ENCODE data around the gene PCSK6. TPM values are rescaled to one million over a fixed set of nuclear protein-coding genes. Genes with fewer than 3 reads are reported as not detected.

PCSK6 gene
- total and polyA plus RNA-seq, 5 experiments from 2014 or later = 0.04 to 6.7 (median 1.3) TPM

- DNase-seq (peak; percentile 36 to 76 (median 50)), ATAC-seq (peak; percentile 91 to 95)
- Mint-ChIP-seq H3K4me3 (peak overlapping the region; percentile 58 to 80 (median 71)), H3K36me3 (no peaks in the 10 kb centered on the region), H3K27ac (peak overlapping the region in 1 of 10 donors; percentile 42), H3K4me1 (peaks cover 9 to 22% (median 13%) of the 10 kb centered on the region in 4 donors), H3K9me3 (no peaks in the 10 kb centered on the region), H3K27me3 (peaks cover 12 to 53% (median 25%) of the 10 kb centered on the region in 5 donors)
- POLR2A ChIA-PET = interaction anchor here (1.0 kb wide), 1 partner anchor 207 kb away, joined by 6 read pairs; the partner anchor contains the start of gene SNRPA1
Observed at GRCh38 chr15:101501703-101502373, 12.3 kb upstream of the PCSK6 start.

- ATAC-seq = peak in 1 of 2 donors; percentile 26
- peak overlapping the region in 5 of 10 donors; percentile 50 to 80 (median 62) for H3K4me3 Mint-ChIP-seq
- POLR2A ChIA-PET = interaction anchor here (1.0 kb wide), 1 partner anchor 206 kb away, joined by 6 read pairs; the partner anchor contains the start of gene SNRPA1
Observed at GRCh38 chr15:101500865-101501551, 11.5 kb upstream of the PCSK6 start.

GRCh38 chr15:101499863-101500713 is 10.6 kb upstream of the PCSK6 start:
- Mint-ChIP-seq H3K27ac (peak overlapping the region in 3 of 10 donors; percentile 9 to 29 (median 27)), H3K9me3 (no peaks in the 10 kb centered on the region), H3K36me3 (peaks cover 0 to 2% (median 0%) of the 10 kb centered on the region in 3 donors)

More at GRCh38 chr15:101500865-101501551, 11.5 kb upstream of the PCSK6 start:
- peaks cover 0 to 2% (median 0%) of the 10 kb centered on the region in 3 donors for H3K36me3 Mint-ChIP-seq
- H3K27me3 Mint-ChIP-seq = peaks cover 19 to 56% (median 33%) of the 10 kb centered on the region in 5 donors
- H3K9me3 Mint-ChIP-seq = no peaks in the 10 kb centered on the region
- H3K27ac Mint-ChIP-seq = peak overlapping the region in 2 of 10 donors; percentile 9 to 10
- peaks cover 16 to 29% (median 18%) of the 10 kb centered on the region in 4 donors for H3K4me1 Mint-ChIP-seq
- no peak for DNase-seq

GRCh38 chr15:101498717-101499480 is 9.4 kb upstream of the PCSK6 start:
- Mint-ChIP-seq H3K4me1 (peaks cover 16 to 34% (median 20%) of the 10 kb centered on the region in 4 donors), H3K4me3 (no peak overlapping the region), H3K27me3 (peaks cover 27 to 59% (median 43%) of the 10 kb centered on the region in 5 donors), H3K27ac (no peak overlapping the region), H3K9me3 (no peaks in the 10 kb centered on the region), H3K36me3 (peaks cover 0 to 2% (median 0%) of the 10 kb centered on the region in 3 donors)
- POLR2A ChIA-PET = no interaction called here
- ATAC-seq (no peak), DNase-seq (no peak)

More at GRCh38 chr15:101499863-101500713, 10.6 kb upstream of the PCSK6 start:
- H3K27me3 Mint-ChIP-seq = peaks cover 23 to 59% (median 38%) of the 10 kb centered on the region in 5 donors
- DNase-seq (no peak), ATAC-seq (no peak)
- H3K4me1 Mint-ChIP-seq = peaks cover 16 to 33% (median 20%) of the 10 kb centered on the region in 4 donors
- H3K4me3 Mint-ChIP-seq = peak overlapping the region in 1 of 10 donors; percentile 5
- POLR2A ChIA-PET = no interaction called here

GRCh38 chr15:101498076-101498716 is 8.7 kb upstream of the PCSK6 start:
- Mint-ChIP-seq H3K4me1 (peaks cover 17 to 34% (median 20%) of the 10 kb centered on the region in 4 donors), H3K27me3 (peaks cover 29 to 57% (median 42%) of the 10 kb centered on the region in 5 donors), H3K4me3 (no peak overlapping the region), H3K9me3 (no peaks in the 10 kb centered on the region), H3K27ac (no peak overlapping the region), H3K36me3 (peaks cover 0 to 2% (median 0%) of the 10 kb centered on the region in 3 donors)
- POLR2A ChIA-PET = no interaction called here
- DNase-seq (no peak), ATAC-seq (no peak)

- Mint-ChIP-seq H3K27me3 (peaks cover 29 to 57% (median 41%) of the 10 kb centered on the region in 5 donors), H3K4me3 (no peak overlapping the region), H3K9me3 (no peaks in the 10 kb centered on the region), H3K4me1 (peaks cover 17 to 34% (median 20%) of the 10 kb centered on the region in 4 donors), H3K36me3 (peaks cover 0 to 2% (median 0%) of the 10 kb centered on the region in 3 donors), H3K27ac (no peak overlapping the region)
- ATAC-seq = no peak
- no peak for DNase-seq
- POLR2A ChIA-PET = no interaction called here
Observed at GRCh38 chr15:101497484-101498034, 8.1 kb upstream of the PCSK6 start.

- POLR2A ChIA-PET = no interaction called here
Observed at GRCh38 chr15:101497017-101497416, 7.5 kb upstream of the PCSK6 start.

GRCh38 chr15:101496198-101496986 is 6.9 kb upstream of the PCSK6 start:
- POLR2A ChIA-PET = no interaction called here
- Mint-ChIP-seq H3K27ac (peak overlapping the region in 2 of 10 donors; percentile 25 to 67), H3K9me3 (no peaks in the 10 kb centered on the region), H3K36me3 (peaks cover 0 to 2% (median 0%) of the 10 kb centered on the region in 3 donors), H3K4me3 (peak overlapping the region in 4 of 10 donors; percentile 22 to 58 (median 34)), H3K27me3 (peaks cover 37 to 68% (median 50%) of the 10 kb centered on the region in 5 donors), H3K4me1 (peaks cover 13 to 31% (median 16%) of the 10 kb centered on the region in 4 donors)
- DNase-seq (no peak), ATAC-seq (no peak)

More at GRCh38 chr15:101497017-101497416, 7.5 kb upstream of the PCSK6 start:
- Mint-ChIP-seq H3K27ac (no peak overlapping the region), H3K9me3 (no peaks in the 10 kb centered on the region), H3K4me3 (peak overlapping the region in 1 of 10 donors; percentile 66), H3K27me3 (peaks cover 32 to 62% (median 46%) of the 10 kb centered on the region in 5 donors), H3K36me3 (peaks cover 0 to 2% (median 0%) of the 10 kb centered on the region in 3 donors), H3K4me1 (peaks cover 17 to 34% (median 20%) of the 10 kb centered on the region in 4 donors)
- ATAC-seq = no peak
- no peak for DNase-seq

- ATAC-seq (no peak), DNase-seq (no peak)
- Mint-ChIP-seq H3K27me3 (peaks cover 40 to 76% (median 56%) of the 10 kb centered on the region in 5 donors), H3K4me3 (peak overlapping the region in 1 of 10 donors; percentile 27), H3K4me1 (peaks cover 11 to 23% (median 14%) of the 10 kb centered on the region in 4 donors), H3K9me3 (peaks cover 0 to 4% (median 0%) of the 10 kb centered on the region in 9 donors), H3K36me3 (peaks cover 0 to 2% (median 0%) of the 10 kb centered on the region in 3 donors), H3K27ac (peak overlapping the region in 2 of 10 donors; percentile 7 to 62)
- POLR2A ChIA-PET = no interaction called here
Observed at GRCh38 chr15:101495334-101496197, 6.1 kb upstream of the PCSK6 start.

Data from naive thymus-derived CD8-positive, alpha-beta T cell (primary cell).